HG02763 (cell line): Measurements from ENCODE around the gene SEPHS2.

Source experiments
- ATAC-seq: cut with Tn5 transposase; IDR thresholded peaks from one replicate; pipeline ENCODE4 v1.9.1; 2021; ENCODE audit warnings: mild to moderate bottlenecking, moderate library complexity; ENCODE audit not compliant: unreplicated experiment

SEPHS2 gene

GRCh38 chr16:30430428-30430970 is 15.2 kb downstream of the SEPHS2 start:
- ATAC-seq, result peak; percentile 9

GRCh38 chr16:30429678-30430427 is 15.8 kb downstream of the SEPHS2 start, which contains the start of gene DCTPP1:
TSS of gene DCTPP1 (minus strand) at chr16:30430030. CDS start at chr16:30429980, 50 bp downstream.
- peak; percentile 96 for ATAC-seq

GRCh38 chr16:30429418-30429677 is 16.3 kb downstream of the SEPHS2 start:
- ATAC-seq, result no peak

- ATAC-seq, result no peak
These were observed 17.6 kb downstream of the SEPHS2 start for GRCh38 chr16:30428055-30428454.

- ATAC-seq, result no peak
These were observed 24.7 kb downstream of the SEPHS2 start for GRCh38 chr16:30421010-30421409.

- ATAC-seq, result no peak
These were observed 27.1 kb downstream of the SEPHS2 start for GRCh38 chr16:30418350-30419181.

- ATAC-seq, result peak; percentile 83
These were observed 27.9 kb downstream of the SEPHS2 start for GRCh38 chr16:30417529-30418349.

GRCh38 chr16:30416624-30417528 is 28.8 kb downstream of the SEPHS2 start:
- ATAC-seq, result no peak

GRCh38 chr16:30416047-30416603 is 29.5 kb downstream of the SEPHS2 start:
- ATAC-seq, result no peak

- no peak for ATAC-seq
These were observed 31.5 kb downstream of the SEPHS2 start for GRCh38 chr16:30414159-30414558.

GRCh38 chr16:30413112-30413806 is 32.4 kb downstream of the SEPHS2 start:
- no peak for ATAC-seq

- peak; percentile 34 for ATAC-seq
These were observed 36.3 kb downstream of the SEPHS2 start for GRCh38 chr16:30409125-30410060.

GRCh38 chr16:30407804-30408534 is 37.7 kb downstream of the SEPHS2 start:
- ATAC-seq, result no peak

GRCh38 chr16:30407102-30407803 is 38.4 kb downstream of the SEPHS2 start, which contains the start of gene ZNF771:
TSS of gene ZNF771 (plus strand) at chr16:30407606. CDS start at chr16:30408054, 448 bp downstream.
- peak; percentile 76 for ATAC-seq

- ATAC-seq, result no peak
These were observed 38.9 kb downstream of the SEPHS2 start for GRCh38 chr16:30406795-30407101.

- ATAC-seq, result no peak
These were observed 43.8 kb downstream of the SEPHS2 start for GRCh38 chr16:30401768-30402425.
